GM21619 (cell line): ENCODE measurements around the gene IPO13.

Experiments
- ATAC-seq: cut with Tn5 transposase; IDR thresholded peaks from one replicate; pipeline ENCODE4 v1.9.1; 2021; ENCODE audit not compliant: unreplicated experiment

IPO13 gene

DNA sequence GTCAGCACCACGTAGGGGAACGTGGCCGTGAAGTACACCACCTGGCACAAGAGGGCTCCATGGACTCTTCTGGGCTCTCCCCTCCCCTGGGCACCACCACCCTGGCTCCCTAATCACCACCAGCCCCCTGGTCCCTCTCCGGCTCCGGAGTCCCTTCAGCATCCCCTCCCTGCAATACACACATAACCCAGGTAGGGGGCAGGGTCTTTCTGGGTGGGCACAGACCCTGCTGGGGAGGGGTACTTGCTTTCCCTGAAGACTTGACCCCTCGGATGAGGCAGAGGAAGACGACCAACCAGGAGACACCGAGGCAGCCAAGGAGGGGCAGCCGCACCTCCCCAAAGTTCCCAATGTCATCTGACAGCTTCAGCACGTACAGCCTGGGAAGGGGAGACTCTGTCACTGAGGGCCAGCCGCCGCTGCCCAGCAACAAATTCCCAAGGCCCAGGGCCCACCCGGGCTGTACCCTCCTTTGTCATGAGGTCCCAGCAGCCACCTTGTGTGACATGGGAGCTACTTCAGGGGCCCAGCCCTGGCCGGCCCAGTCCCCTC lies 55.9 kb downstream of the IPO13 start:
- ATAC-seq, result no peak

DNA sequence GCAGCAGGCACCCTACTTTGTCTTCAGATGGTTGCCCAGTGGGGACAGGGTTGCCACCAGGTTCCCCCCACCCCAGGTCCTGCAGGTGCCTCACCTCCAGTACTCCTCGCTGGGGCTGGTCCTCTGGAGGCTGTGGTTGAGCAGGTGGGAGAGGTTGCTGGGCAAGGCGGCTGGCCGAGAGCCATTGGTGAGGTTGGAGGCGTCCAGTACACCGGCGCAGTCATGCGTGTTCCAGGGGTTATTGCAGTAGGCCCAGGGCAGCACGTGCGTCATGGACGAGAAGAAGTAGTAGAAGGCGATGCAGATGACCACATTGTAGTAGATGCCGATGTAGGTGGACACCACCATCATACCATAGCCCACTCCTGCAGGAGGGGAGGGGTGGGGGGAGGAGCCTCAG lies 61.5 kb downstream of the IPO13 start:
- ATAC-seq, result no peak

DNA sequence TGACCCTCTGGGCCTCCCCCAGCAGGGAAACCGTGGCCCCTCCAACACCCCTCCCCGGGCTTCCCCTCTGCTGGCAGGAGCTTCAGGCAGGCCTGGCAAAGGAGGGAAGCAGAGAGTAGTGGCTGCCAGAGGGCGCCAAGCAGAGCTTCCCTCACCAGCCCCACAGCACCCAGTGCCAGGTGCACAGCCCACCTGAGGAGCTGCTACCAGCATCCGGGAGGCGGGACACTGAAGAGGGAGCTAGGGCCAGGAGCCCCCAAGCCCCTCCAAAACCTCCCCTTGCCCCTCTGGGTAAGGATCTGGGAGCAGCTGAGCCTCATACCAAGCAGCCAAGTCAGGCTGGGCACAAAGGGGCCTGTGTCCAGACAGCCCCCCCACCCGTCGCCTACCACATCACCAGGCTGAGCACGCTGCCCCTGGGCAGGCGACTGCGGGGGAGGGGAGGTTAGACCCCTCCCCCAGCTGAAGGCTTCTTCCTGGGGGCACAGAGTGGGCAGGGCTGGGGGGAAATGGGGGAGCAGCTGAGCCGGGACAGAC lies 64.3 kb downstream of the IPO13 start:
- ATAC-seq, result no peak

DNA sequence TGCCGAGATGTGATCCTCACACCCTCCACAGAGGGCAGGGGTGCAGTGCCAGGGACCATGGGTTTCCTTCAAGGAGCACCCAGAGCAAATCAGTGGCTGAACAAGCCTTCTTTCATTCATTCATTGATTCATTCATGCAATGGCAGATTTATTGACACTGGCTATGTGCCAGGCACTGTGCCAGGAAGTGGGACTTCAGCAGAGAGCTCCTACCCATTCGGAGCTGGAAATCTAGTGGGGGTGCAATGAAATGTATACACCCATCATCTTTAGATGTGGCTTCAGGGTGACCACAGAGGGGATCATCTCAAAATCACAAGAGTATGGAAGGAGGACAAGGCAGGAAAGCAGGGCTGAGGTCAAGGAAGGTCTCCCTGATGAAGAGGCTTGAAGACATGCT lies 65.7 kb downstream of the IPO13 start:
- ATAC-seq, result no peak

DNA sequence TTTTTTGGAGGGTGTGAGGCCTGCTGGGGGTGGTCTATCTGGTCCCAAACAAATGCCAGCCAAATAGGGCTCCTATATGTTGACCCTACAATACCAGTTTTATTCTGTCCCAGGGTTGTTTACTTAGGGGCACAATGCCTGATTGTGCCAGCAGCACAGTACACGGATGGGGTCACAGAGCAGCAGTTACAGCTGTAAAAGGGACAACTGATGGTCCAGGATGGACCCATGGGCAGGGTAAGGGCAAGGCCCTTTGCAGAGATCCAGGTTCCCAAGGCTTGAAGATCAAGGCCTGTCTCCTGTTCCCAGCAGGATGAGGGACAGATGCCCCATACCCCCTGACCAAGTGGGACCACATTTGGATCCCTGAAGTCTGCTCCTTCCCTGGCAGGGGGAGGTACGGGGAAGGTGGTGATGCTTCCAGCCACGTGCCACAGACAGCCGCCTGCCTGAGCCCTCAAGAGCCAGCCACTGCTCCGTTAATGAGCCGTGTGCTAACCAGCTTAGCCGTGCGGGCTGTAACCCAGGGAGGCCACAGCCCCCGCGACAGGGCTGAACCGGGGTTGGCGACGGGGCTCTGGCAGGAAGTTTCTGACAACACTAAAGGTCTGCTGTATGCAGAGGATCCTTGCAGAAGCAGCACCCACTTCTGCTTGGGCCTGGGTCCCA lies 66.3 kb downstream of the IPO13 start:
- ATAC-seq, result no peak

DNA sequence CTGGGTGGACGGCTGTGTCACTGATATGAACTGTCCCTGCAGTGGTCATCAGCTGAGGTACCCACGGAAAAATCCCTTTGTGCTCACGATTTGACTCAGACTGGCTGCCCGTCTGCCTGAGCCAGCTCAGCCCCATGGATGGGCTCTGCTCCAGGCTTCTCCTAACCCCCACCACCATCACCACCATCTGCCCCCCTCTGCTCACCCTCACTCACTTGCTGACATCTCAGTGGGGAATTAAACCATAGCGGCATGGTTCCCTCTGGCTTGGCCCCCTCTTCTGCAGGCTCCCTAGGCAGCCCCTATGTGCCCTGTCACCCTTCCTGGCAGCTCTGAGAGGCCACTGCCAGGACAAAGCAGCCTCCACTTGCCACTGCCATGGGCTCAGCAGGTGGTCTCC lies 67.2 kb downstream of the IPO13 start:
- ATAC-seq, result no peak

DNA sequence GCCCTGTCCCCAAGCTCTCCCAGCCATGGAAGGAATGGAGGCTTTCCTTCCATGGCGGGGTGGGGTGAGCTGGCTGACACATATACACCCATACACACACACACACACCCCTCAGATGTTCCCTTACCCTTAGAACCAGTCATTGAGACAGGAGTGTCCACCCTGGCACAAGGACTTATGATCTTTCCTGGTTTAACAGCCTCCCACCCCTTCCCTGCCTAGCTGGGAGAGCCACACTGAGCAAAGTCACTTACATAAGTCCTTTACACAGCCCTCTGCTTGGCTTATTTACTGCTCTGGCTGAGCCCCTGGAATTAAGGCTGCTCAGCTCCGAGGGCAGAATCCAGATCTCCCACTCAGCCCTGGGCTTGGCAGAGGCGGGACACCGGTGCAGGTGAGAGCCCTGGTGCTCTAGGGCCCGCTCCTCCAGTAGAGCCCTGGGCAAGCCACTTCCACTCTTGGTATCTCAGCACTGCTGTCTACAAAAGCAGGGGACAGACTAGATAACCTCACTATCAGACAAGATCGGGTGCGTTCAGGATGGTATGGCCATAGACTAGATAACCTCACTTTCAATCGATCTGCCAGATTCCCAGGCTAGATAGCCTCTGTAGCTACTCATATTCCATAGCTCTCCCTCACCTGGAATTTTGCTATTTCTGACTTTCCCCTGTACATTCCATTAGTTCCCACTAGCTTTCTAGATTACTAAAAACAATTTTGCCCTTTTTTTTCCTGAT lies 67.8 kb downstream of the IPO13 start:
- ATAC-seq, result no peak

DNA sequence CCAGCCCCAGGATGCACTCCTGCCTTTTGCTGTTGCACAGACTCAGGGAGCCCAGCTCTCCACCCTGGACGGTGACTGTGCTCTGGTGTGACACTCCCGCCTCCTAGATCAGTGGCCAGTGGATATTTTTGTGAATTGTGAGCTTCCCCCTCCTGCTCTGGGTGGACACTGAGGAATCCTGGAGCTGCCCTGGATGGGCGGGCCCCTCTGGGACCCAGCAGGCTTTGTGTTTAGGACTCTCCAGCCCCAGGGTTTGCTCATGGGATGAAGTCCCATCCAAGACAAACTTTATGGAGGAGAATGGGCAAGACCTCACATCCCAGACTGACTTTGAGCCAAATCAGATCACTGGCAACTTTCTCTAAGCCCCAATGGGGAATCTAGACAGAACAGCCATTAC lies 68.5 kb downstream of the IPO13 start:
- no peak for ATAC-seq

DNA sequence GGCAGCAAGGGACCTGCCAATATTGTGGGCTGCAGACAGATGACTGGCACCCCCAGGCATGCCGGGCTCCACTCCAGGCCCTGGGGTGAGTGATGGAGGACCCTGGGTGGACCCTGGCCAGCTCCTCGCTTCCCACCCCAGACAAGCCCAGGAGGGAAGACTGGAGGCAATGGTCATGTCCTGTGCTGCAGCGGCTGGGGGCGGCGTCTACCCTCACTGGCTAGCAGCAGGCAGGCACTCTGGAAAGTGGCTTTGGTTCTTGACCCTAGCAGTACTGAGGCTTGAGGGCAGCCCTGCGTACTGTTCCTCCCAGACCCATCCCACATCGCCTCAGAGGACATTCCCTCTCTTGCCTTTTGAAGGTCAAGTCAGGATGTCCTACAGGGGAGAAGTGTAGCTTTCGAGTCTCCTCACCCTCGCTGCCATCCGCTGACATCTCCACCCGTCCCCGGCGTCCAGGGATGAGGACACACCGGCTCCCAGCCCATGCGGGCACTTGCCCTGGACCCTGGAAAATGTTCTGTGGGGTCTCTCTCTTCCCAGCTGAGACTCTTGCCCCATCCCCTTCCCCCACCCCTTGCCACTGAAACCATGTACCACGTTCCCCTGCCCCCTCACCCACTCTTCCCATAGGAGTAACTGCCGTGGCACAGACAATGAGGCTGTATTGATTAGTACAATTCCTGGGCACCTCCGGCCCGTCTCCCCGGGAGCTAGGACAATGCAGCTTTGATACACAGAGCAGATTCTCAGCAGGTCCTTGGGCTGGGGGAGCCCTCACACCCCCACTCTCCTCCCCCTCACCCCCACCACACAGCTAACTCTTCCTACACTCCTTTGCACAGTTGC lies 69.5 kb downstream of the IPO13 start:
- ATAC-seq, result no peak

DNA sequence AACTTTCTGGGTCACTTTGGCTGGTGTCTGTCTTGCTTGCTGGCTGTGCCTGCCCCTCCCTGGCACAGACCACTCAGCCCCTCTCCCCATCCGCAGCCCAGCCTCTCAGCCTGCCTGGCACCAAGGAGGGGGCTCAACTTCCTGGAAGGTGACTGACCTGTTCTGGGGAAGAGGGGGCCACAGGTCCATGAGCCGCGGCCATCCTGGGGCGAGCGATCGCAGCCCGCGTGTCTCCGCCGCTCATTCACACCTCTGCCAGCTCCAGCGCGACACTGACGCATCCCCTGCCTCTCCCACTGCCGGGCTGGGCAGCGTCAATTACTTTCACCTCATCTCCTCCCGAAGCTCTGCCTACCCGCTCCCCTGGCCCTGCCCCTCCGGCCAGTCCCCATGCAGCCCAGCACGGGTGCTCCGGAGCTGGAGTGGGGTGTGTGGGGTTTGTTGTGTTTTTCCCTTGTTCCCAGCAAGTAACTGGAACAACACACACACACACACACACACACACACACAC lies 70.2 kb downstream of the IPO13 start:
- ATAC-seq, result no peak
